ENCODE results near the gene CS.
A peak's percentile ranks its signal among the peaks of the same experiment; 100 is the strongest.
"Not testable (repeated sequence)": the region's sequence is repeated elsewhere in the genome, so short reads cannot be mapped to it uniquely, and the experiment has no call there.

The CS gene

DNA sequence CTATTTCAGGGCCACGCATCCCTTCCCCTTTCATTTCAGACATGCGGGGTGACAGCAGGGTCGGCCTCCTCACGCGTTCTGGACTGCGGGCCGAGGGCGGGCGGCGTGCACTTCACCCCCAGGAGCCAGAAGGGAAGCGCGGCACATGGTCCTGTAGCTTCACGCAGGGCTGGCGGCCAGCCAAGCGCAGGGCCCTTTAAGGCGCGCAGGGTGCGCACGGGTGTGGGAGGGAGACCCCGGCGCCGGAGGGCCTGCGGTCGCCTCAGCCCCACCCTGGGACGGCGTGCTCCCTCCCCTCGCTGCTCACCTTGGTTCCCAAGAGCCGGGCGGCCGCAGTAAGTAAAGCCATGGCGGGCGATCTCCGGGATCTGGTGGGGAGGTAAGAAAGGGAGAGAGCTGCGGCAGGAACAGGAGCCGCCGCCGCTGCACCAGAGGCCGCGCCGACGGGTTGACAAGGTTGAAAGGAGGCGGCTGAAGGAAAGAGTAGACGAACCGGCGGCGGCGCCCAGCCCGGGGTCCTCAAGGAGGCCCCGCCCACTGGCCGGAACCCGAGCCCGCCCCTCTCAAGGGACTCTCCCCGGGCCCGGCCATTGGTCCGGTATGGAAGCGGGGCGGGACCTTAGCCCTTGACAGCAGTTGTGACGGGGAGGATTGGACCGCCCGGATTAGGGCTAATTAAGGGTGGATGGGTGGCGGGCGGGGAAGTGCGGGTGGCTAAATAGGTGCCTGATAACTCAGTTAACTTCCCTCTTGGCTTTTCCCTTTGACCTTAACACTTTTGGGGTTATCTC, at the start of gene CS:
Gene CS (minus strand): TSS at position 478 of the 791 bp plus-strand sequence. CDS start 129 bp downstream, at position 349.
- DNase-seq (ENCODE audit: extremely low read depth in 1 of 2, low read depth in 1 of 2): peak; percentile 97 to 98

DNA sequence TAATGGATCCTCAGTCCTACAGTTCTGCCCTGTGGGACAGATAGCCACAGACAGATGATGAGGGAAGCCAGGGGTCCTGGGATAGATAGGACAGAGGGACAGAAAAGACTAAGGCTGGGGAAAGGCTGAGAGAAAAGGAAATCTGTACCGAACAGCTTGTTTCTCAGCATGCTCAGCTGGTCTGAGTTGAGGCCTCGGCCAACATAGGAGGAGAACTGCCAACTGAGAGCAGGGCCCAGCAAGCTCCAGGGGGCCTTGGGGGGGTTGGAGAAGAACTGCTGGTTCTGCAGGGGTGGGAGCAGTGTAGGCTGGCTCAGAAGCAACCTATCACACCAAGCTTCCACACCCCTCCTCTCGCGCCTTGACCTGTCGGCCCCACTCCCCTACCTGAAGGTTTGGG, 48.6 kb upstream of the CS start:
- no peak for DNase-seq (ENCODE audit: extremely low read depth in 1 of 2, low read depth in 1 of 2)

DNA sequence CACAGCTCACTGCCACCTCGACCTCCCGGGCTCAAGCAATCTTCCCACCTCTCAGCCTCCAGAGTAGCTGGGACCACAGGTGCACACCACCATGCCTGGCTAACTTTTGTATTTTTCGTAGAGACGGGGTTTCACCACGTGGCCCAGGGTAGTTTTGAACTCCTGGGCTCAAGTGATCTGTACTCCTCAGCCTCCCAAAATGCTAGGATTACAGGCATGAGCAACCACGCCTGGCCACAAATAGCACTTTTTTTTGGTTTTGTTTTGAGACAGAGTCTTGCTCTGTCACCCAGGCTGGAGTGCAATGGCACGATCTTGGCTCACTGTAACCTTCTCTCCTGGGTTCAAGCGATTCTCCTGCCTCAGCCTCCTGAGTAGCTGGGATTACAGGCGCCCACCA, 47.1 kb upstream of the CS start:
- DNase-seq (ENCODE audit: extremely low read depth in 1 of 2, low read depth in 1 of 2): not testable (repeated sequence)

DNA sequence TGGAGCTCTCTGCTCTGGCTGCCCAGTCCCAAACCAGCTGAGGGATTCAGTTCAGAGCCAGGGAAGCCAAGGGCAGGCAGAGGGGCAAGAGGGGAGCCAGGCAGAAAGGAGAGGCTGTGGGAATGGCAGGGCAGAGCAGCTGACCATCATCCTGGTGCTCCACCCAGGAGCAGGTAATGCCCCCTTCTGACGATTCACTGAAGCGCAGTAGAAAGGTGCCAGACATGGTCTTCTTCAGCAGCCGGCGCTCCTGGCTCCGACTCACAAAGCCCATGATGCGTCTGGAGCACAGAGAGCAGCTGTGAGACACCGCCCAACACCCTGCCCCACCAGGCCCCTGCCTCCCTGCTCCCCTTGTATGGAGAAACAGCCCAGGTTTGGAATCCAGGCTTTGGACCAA, 46.5 kb upstream of the CS start:
- no peak for DNase-seq (ENCODE audit: extremely low read depth in 1 of 2, low read depth in 1 of 2)

DNA sequence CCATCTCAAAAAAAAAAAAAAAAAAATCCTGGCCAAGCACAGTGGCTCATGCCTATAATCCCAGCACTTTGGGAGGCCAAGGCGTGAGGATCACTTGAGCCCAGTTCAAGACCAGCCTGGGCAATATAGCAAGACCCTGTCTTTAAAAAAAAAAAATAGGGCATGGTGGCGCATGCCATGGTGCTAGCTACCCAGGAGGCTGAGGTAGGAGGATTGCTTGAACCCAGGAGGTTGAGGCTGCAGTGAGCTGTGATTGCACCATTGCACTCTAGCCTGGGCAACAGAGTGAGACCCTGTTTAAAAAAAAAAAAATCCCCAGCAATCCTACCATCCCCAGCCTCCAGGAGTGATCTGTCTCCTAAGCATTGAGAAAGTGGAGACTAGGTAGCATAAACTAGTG, 42.2 kb upstream of the CS start:
- not testable (repeated sequence) for DNase-seq (ENCODE audit: extremely low read depth in 1 of 2, low read depth in 1 of 2)

DNA sequence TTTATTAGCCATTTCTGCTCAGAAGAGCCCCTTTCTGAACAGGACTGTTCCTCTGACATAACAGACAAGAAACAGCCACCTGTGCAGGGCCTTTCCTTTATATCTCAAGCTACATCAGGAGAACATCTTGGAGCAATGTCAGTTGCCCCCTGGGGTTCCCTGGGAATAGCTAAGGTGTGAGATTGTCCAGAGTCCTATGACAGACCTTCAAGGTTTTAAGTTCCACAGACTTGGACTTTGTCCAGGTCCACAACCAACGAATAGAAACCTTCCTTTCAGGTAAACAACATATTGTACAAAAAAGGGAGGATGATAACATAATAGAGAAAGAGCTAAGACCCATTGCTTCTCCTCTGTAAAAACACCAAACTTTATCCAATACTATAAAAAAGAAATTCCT, 41.5 kb upstream of the CS start:
- no peak for DNase-seq (ENCODE audit: extremely low read depth in 1 of 2, low read depth in 1 of 2)

DNA sequence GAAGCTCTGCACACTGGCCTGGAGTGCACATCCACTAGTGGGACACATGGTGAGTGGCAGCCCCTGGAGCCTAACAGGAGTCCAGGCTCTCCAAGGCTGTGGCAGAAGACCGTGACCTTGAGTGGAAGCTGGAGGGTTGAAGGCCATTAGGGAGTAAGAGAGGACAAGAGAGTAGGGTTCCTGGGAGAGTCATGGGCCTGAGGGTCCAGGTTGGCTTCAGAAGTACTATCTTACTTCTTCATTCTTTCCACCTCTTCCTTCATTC, 39.0 kb upstream of the CS start:
- no peak for DNase-seq (ENCODE audit: extremely low read depth in 1 of 2, low read depth in 1 of 2)

DNA sequence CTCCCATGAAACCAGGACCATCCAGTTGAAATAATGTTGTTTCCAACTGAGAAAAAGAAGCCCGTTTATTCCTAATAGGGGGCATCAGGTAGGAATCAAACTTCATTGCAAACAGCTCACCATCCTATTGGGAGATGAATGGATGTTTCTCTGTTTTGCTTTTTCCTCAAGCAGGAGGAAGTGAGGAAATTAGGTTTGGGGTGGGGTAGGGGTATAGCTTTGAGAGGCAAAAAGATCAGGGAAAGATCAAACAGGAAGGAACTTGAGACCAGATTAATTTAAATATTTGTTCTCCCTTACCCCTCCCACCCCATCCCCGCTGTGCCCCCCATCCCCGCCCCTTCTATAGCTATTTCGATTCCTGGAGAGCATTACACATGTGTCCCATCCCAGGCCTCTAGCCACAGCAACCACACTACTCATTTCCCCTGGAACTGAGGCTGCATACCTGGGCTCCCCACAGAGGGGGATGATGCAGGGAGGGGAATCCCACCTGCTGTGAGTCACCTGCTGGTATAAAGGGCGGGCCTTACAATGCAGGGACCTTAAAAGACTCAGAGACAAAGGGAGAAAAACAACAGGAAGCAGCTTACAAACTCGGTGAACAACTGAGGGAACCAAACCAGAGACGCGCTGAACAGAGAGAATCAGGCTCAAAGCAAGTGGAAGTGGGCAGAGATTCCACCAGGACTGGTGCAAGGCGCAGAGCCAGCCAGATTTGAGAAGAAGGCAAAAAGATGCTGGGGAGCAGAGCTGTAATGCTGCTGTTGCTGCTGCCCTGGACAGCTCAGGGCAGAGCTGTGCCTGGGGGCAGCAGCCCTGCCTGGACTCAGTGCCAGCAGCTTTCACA, 38.4 kb upstream of the CS start, which contains the start of gene IL23A:
Gene IL23A (plus strand): TSS at position 577 of the 850 bp plus-strand sequence. CDS start 161 bp downstream, at position 738.
- peak; percentile 67 to 78 for DNase-seq (ENCODE audit: extremely low read depth in 1 of 2, low read depth in 1 of 2)

DNA sequence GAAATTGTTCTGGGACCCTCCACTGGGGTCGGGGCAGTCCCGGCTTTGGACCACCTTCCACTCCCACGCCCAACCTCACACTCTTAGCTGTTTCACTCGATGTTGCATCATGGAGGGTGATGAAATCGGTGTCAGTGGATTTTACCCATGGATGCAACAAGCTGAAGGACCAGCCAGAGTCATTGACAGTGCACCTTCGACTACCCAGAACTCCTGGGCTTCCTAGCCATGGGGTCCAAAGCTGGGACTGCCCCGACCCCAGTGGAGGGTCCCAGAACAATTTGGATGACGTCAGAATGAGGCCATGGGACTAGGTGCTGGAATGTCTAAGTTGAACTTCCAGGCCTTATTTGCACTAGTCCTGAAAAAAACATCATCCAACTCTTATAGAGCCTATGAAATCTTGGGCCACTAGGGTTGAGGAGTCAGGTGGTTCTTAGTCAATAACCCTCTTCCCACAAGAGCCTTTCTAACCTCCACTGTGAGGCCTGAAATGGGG, 37.7 kb upstream of the CS start:
- no peak for DNase-seq (ENCODE audit: extremely low read depth in 1 of 2, low read depth in 1 of 2)

DNA sequence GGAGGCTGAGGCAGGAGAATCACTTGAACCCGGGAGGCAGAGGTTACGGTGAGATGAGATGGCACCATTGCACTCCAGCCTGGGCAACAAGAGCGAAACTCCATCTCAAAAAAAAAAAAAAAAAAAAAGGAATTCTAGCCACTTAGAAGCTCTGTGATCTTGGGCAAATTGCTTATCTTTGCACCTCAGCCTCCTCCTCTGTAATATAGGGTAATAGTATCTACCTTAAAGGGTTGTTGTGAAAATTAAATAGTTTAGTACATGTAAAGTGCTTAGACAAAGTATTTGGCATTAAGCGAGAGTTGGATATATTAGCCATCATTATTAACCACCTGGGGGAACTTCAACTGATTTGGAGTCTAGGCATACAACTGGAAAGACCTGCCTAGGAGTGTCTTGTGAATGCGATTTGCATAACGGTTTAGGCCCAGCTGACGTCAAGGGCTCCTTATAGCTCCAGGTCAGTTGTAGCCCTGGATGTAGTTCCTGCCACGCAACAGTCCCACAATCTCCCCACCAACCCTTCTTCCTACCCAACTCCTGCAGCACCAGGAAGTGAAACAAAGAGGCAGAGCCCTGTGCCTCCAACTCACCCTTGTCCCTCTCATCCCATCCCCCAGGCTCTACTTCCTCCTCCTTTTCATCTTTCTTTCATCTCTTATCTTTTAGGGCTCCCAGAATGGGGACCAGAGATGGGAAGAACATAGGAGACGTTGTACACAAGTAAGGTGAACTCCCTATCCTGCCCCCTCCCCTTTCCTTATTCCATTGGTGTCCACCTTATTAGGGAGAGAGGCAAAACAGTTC, 36.4 kb upstream of the CS start:
- no peak for DNase-seq (ENCODE audit: extremely low read depth in 1 of 2, low read depth in 1 of 2)

DNA sequence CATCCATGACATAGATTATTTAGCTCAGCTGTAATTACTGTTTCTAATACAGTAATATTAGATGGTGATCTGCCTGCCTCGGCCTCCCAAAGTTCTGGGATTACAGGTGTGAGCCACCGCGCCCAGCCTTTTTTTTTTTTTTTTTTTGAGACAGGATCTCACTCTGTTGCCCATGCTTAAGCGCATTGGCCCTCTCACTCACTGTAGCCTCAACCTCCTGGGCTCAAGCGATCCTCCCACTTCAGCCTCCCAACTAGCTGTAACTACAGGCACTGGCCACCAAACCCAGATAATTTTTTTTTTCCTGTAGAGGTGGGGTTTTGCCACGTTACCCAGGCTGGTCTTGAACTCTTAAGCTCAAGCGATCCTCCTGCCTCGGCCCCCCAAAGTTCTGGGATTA, 35.4 kb upstream of the CS start:
- not testable (repeated sequence) for DNase-seq (ENCODE audit: extremely low read depth in 1 of 2, low read depth in 1 of 2)

DNA sequence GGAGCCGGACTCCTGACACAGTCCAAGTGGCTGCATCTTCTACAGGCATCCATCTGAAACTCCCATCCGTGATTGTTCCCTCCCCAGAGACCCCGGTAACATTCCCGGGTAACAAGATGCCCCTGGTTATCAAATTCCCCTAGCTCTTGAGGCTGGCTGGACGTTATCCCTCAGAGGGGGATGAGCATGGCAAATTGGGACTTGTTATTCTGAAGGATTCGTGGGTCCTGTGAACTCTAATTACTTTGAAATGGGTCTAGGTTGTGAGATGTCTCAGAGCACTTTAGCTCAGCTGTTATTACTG, 34.3 kb upstream of the CS start:
- no peak for DNase-seq (ENCODE audit: extremely low read depth in 1 of 2, low read depth in 1 of 2)

DNA sequence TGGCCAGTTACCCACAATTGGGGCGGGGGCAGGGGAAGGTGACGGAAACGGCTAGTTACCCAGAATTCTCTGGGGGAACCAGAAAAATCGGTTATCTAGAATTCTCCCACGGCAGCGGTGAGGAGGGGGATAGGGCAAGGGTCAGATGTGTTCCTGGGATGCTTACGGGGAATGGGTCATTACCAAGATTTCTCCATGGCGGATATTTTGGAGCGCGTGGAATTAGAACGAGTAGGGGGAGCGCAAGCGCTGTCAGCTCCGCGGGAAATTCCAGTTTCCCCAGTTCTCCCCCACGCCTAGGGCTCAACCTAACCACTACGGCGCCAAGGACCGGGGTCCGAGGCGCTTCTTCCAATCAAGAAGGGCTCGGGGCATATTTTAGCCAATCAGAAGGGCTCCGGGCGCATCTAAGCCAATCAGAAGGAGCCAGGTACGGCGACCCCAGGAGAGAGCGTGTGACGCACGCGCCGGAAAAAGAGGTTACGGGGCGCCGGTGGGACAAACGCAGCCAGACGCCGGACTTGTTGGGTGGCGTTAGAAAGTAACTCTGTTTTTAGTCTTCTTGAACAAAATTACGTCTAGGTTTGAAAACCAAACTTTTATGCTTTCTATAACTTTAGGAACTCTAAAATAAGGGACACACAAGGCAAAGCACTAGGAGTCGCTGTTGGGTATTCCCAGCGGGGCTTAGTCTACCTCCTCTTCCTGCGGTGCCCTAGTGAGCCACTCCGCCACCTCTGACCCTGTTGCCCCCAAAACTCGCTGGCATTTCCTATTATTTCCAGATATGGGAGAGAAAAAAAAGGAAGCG, 33.8 kb upstream of the CS start, which contains the start of gene PAN2:
Gene PAN2 (minus strand): TSS at position 322 of the 811 bp plus-strand sequence. CDS start 906 bp downstream, outside the sequence.
- DNase-seq (ENCODE audit: extremely low read depth in 1 of 2, low read depth in 1 of 2): peak; percentile 85 to 86

DNA sequence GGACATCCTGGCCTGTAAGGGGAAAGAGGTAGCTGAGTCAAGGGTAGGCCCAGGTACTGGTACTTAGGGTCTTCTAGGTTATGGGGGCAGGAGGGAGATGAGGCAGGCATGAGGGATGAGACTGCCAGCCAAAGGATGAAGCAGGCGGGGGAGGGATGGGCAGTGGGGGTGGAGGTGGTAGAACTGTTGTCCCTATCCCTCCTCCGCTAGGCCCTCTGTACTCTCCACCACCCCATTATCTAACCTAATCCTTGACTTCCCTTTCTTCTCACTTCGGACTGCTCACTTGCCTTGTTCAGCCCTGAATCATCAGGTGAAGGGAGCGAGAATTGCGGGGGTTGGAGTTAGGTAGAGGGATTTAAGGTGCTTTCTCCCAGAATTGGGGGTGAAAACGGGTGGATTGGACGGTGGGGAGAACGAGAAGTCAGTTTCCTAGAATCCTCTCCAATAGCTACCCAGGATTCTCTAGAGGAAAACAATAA, 33.1 kb upstream of the CS start:
- no peak for DNase-seq (ENCODE audit: extremely low read depth in 1 of 2, low read depth in 1 of 2)

DNA sequence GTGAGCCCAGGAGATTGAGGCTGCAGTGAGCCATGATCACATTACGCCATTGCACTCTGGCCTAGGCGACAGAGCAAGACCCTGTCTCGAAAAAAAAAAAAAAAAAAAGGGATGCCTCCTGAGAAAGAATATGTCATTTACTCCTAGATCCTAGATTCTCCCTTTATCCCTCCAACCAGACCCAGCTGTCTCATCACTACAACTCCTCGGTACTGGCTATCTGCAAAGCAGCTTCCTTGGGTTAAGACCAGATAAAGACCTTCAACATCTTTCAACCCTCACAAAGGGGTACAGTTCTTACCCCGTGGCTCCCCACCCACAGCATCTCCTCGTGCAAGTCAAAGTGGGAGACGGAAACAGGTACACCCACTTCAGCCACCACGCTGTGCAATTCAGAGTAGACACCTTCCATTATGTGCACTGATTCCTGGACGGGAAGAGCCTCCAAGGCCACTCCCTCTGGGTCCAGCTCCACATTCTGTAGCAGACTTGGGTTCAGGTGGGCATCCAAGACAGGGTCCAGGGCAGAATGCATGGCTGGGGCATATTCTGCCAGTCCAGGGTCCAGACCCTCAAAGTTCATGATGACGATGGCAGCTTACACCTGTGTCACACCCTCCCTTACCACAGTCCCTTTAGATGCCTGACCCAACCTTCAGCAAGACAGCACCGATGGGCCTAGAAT, 32.5 kb upstream of the CS start:
- no peak for DNase-seq (ENCODE audit: extremely low read depth in 1 of 2, low read depth in 1 of 2)

DNA sequence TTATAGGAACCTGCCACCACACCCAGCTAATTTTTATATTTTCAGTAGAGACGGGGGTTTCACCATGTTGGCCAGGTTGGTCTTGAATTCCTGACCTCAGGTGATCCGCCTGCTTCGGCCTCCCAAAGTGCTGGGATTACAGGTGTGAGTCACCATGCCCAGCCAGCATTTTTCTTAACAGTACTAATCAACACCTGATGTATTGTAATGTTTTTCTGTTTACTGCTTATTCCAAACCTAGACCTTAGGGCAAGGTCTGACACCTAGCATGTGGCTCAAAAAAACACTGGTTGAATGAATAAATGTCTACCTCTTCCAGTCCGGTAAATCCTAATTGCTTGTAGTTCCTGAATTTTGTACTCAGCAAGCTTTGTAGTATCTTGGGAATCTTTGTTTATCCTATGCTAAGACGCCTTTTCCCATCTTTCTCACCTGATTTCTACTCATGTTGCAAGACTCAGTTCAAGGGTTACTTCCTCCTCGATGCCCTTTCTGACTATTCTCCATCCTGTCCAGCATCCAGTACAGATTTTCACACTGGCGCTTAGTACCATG, 30.9 kb upstream of the CS start:
- no peak for DNase-seq (ENCODE audit: extremely low read depth in 1 of 2, low read depth in 1 of 2)

DNA sequence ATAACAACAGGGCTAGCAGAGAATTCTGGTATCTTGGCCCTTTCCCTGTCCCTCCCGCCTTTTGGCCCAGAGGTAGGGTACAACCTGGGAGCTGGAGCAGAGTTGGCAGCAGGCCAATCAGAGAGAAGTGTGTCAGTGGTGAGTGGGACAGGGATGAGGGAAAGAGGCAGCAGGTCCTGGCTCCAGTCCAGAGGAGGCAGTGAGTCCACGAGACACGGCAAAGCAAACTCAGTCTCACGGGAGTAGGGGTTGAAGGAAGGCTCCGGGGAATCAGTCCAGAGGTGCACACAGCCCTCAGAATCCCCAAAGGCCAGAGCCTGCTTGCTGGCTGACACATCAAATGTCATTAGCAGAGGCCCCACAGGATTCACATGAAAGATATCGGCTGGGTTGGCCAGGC, 26.4 kb upstream of the CS start:
- no peak for DNase-seq (ENCODE audit: extremely low read depth in 1 of 2, low read depth in 1 of 2)

DNA sequence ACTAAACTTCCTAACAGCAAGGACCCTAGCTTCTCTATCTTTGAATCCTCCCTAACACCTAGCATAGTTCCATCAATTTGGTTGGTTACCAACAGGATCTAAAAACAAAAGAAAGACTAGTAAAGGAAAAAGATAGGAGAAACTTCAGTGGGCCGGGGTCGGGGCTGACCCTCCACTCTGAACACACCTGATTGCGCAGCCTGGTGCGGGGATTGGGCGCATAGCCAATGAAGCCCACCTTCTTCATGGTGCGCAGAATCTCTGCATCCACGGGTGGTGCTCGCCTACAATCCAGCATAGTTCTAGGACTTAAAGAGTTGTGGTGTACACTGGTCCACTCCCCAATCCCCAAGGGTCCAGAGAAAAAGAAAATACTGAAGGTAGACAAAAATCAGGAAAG, 26.0 kb upstream of the CS start:
- no peak for DNase-seq (ENCODE audit: extremely low read depth in 1 of 2, low read depth in 1 of 2)

DNA sequence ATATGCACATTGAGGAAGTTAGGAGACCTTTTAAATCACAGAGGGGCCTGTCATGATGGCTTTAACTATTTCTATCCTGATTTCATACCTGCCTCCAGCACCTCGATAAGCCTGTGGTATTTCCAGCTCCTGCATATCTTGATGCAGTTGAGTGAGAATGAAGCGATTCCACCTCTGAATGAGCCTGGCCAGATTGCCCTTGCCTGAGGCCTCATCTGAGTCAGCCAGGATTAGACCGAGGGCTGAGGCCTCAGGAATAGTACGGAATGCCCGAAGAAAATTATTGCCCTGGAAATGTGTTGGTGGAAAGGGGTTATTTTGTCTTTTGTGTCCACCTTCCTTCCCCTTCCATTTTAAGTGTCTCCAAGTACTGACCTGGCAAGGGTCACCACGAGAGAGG, 24.1 kb upstream of the CS start:
- no peak for DNase-seq (ENCODE audit: extremely low read depth in 1 of 2, low read depth in 1 of 2)

Data from activated CD8-positive, alpha-beta memory T cell treated with anti-CD3 and anti-CD28 coated beads for 1 hour (primary cell).